Naive thymus-derived CD8-positive, alpha-beta T cell (primary cell): ENCODE measurements around the gene PPID. TPM values are rescaled to one million over a fixed set of nuclear protein-coding genes. Genes with fewer than 3 reads are reported as not detected.
"Not testable (repeated sequence)": the region's sequence is repeated elsewhere in the genome, so short reads cannot be mapped to it uniquely, and the experiment has no call there.

ENCODE experiments used
- ATAC-seq, 2 donors: fragments of 150-1000 bp; cut with Tn5 transposase in 1 of 2; sonication (Bioruptor Pico), chemical (Tn5 transposase) in 1 of 2; 1 replicate in 1 of 2; 2 replicates in 1 of 2; pipeline ENCODE4 v1.10.0; 2021; ENCODE audit warnings: mild to moderate bottlenecking in 2 of 2, moderate library complexity in 2 of 2
- POLR2A ChIA-PET: fragments of 350-600 bp; sonication (Branson Sonifier 250); formaldehyde crosslinking; loops from one replicate; lab custom pipeline; 2021; ENCODE audit warnings: antibody characterized with exemption; lab: Charles Lee
- DNase-seq, 10 donors: peaks; one replicate each; pipeline versions ENCODE4 v3.0.0 to v3.0.0-alpha.2; 2020 to 2022
- H3K27ac Mint-ChIP-seq, 10 donors: one replicate each; pipeline ENCODE4 v1.8.0; 2020 to 2022; ENCODE audit warnings: mild to moderate bottlenecking in 10 of 10, mixed read lengths in 10 of 10, moderate library complexity in 4 of 10, inconsistent platforms in 1 of 10
- H3K27me3 Mint-ChIP-seq, 5 donors: one replicate each; pipeline ENCODE4 v1.8.0; 2021 to 2022; ENCODE audit warnings: mixed read lengths in 5 of 5
- H3K36me3 Mint-ChIP-seq, 3 donors: one replicate each; pipeline ENCODE4 v1.8.0; 2020 to 2022; ENCODE audit warnings: mixed read lengths in 3 of 3, mild to moderate bottlenecking in 2 of 3, inconsistent platforms in 1 of 3
- H3K4me1 Mint-ChIP-seq, 4 donors: one replicate each; pipeline ENCODE4 v1.8.0; 2021 to 2022; ENCODE audit warnings: mixed read lengths in 4 of 4
- H3K4me3 Mint-ChIP-seq, 10 donors: one replicate each; pipeline ENCODE4 v1.8.0; 2020 to 2022; ENCODE audit warnings: mild to moderate bottlenecking in 10 of 10, mixed read lengths in 10 of 10, moderate library complexity in 6 of 10, inconsistent platforms in 1 of 10
- H3K9me3 Mint-ChIP-seq, 9 donors: one replicate each; pipeline ENCODE4 v1.8.0; 2020 to 2022; ENCODE audit warnings: mixed read lengths in 9 of 9, mild to moderate bottlenecking in 3 of 9, inconsistent platforms in 1 of 9, moderate library complexity in 1 of 9
- polyA plus RNA-seq, 3 donors: library from polyadenylated mRNA; unstranded; fragments of 300-500 nt; fragmentation: Illumina TruSeq; gene quantifications; one replicate each; pipeline ENCODE4 v1.2.3, GENCODE V29; 2021
- total RNA-seq, 8 experiments: library from RNA in 2 of 8; stranded (reverse) in 2 of 8; gene quantifications; one replicate each; pipeline ENCODE4 v1.2.3 and lab custom pipeline; 2021 to 2026

PPID gene
- total and polyA plus RNA-seq, 5 experiments from 2014 or later, result 24.9 to 54.2 (median 46.5) TPM

- Mint-ChIP-seq H3K4me1 (peaks cover 7 to 31% (median 22%) of the 10 kb centered on the region in 4 donors), H3K27me3 (no peaks in the 10 kb centered on the region), H3K4me3 (no peak overlapping the region), H3K9me3 (no peaks in the 10 kb centered on the region), H3K36me3 (peaks cover 0 to 12% (median 5%) of the 10 kb centered on the region in 3 donors), H3K27ac (peak overlapping the region in 1 of 10 donors; percentile 56)
- ATAC-seq, result no peak
- DNase-seq, result no peak
- POLR2A ChIA-PET, result no interaction called here
Observed at GRCh38 chr4:158676076-158676475, 47.1 kb downstream of the PPID start.

- no peaks in the 10 kb centered on the region for H3K27me3 Mint-ChIP-seq
- POLR2A ChIA-PET, result interaction anchor here (0.8 kb wide), 1 partner anchor 7 kb away, joined by 3 read pairs; no protein-coding TSS in a partner anchor
- peaks cover 11 to 39% (median 30%) of the 10 kb centered on the region in 4 donors for H3K4me1 Mint-ChIP-seq
- ATAC-seq, result no peak
- H3K9me3 Mint-ChIP-seq, result no peaks in the 10 kb centered on the region
- H3K27ac Mint-ChIP-seq, result peak overlapping the region in 1 of 10 donors; percentile 9
- H3K4me3 Mint-ChIP-seq, result peak overlapping the region in 4 of 10 donors; percentile 6 to 92 (median 23)
- no peak for DNase-seq
- H3K36me3 Mint-ChIP-seq, result peaks cover 0 to 3% (median 0%) of the 10 kb centered on the region in 3 donors
Observed at GRCh38 chr4:158673633-158674032, 49.6 kb downstream of the PPID start.

DNA sequence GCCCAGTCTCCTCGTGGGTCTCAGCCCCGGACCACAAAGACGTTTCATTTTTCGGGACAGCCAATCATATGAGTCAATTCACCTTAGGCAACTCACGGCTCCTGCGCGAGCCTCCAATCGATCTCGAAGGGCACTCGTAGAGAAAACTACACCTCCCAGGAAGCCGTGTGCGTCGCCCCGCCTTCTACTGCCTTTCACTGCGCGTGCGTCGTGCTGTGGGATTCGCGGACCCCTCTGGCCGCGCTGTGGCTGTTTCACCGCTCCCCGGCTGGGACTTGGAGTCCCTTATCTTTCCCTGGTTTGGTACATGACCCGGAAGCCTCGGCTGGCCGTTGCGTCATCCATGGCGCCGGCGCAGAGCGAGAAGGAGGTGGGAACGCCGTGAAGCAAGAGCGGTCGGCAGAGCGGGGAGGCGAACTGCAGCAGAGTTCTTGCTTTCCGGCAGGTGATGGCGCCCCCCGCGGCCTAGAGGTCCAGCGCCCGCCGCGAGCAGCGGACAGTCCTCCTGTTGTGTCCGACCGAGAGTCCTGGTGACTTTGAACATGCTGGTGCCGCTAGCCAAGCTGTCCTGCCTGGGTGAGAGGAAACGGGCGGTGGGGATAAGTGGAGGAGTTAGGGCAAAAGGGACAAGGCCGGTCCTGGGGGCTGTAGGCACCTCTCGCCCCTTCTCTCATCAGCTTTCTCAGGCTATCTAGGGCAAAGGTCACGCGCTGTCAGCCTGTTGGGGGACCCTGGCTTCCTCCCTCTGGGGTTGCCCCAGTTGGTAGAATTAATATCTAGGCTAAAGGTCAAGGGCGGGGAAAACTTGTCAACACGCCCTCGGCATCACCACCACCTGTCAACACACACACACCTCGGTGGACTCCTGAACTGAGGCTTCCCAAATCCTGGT is 51.0 kb downstream of the PPID start, which contains the start of gene ETFDH:
ETFDH (plus strand) TSS at position 382 of the 892 bp plus-strand sequence; CDS start at position 543, 161 bp downstream.
- POLR2A ChIA-PET, result no interaction called here
- Mint-ChIP-seq H3K27me3 (no peaks in the 10 kb centered on the region), H3K27ac (peak within 1 kb of the TSS; percentile 95 to 99 (median 98)), H3K9me3 (no peaks in the 10 kb centered on the region), H3K4me3 (peak within 1 kb of the TSS; percentile 90 to 99 (median 96)), H3K36me3 (peaks cover 0 to 3% (median 0%) of the 10 kb centered on the region in 3 donors), H3K4me1 (peaks cover 11 to 36% (median 30%) of the 10 kb centered on the region in 4 donors)
- peak; percentile 91 to 99 (median 99) for DNase-seq
- ATAC-seq, result peak; percentile 84 to 88

GRCh38 chr4:158671665-158671914 is 51.6 kb downstream of the PPID start, which contains the start of gene C4orf46:
TSS of gene C4orf46 (minus strand) at chr4:158671887. CDS start at chr4:158671801, 86 bp downstream.
- no peak for ATAC-seq
- Mint-ChIP-seq H3K27ac (peak within 1 kb of the TSS; percentile 95 to 99 (median 98)), H3K4me3 (peak within 1 kb of the TSS; percentile 90 to 99 (median 96)), H3K9me3 (no peaks in the 10 kb centered on the region), H3K4me1 (peaks cover 8 to 30% (median 26%) of the 10 kb centered on the region in 4 donors), H3K36me3 (peaks cover 0 to 3% (median 0%) of the 10 kb centered on the region in 3 donors), H3K27me3 (no peaks in the 10 kb centered on the region)
- DNase-seq, result no peak
- POLR2A ChIA-PET, result no interaction called here

DNA sequence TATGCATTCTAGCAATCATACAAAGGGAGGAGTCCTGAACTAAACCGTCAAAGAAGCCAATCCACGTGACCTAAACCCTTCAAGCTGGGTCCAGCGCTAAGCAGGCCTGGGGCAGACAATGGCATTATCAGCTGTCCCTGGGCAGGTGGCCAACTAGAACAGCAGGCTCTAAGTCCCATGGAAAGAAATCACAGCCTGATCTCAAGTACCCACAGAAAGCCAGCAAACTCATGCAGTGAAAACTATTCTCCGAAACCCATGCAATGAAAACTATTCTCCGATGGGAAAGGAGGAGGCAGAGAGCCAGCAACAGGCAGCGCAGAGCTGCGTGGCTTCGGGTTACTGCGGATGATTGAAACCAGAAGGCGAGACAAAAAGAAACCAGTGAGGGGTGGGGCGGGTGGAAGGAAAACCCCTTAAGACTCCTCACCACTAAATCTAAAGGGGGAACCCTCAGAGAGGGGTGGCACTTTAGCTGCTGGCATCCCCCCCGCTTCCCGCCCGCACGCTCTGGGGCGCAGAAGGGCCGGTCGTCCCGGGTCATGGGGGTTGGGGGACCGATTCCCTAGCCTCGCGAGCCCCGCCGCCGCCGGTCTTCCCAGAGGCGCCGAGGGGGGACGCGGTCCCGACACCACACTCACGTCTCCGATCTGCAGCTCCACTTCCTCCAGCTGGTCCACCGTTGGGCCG is 52.1 kb downstream of the PPID start:
- Mint-ChIP-seq H3K27ac (peak overlapping the region; percentile 81 to 99 (median 98)), H3K9me3 (no peaks in the 10 kb centered on the region)
- ATAC-seq, result peak; percentile 8 to 29

DNA sequence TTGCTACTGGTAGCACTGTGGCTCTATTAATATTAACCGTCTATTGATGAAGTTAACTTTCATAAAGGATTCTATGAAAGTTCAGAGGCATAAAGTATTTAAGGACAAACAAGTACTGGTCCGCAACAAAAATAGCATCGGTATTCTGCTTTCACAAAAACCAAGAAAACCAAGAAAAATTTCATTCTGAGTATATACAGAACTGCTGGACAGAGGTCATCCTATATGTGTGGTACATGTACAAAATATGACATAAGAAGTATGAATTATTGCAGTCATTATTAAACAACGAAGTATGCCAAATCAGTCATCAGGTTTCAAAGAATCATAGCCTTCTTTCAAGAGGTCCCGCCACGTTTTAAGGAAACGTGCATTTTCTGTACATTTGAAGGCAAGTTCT is 53.9 kb downstream of the PPID start:
- DNase-seq (no peak), ATAC-seq (no peak)
- Mint-ChIP-seq H3K36me3 (no peaks in the 10 kb centered on the region), H3K4me1 (peaks cover 5 to 25% (median 20%) of the 10 kb centered on the region in 4 donors), H3K27me3 (no peaks in the 10 kb centered on the region), H3K27ac (no peak overlapping the region), H3K9me3 (no peaks in the 10 kb centered on the region), H3K4me3 (peak overlapping the region in 1 of 10 donors; percentile 51)
- POLR2A ChIA-PET, result no interaction called here

More for the DNA sequence above, 52.1 kb downstream of the PPID start:
- Mint-ChIP-seq H3K27me3 (no peaks in the 10 kb centered on the region), H3K4me3 (peak overlapping the region; percentile 90 to 99 (median 96)), H3K36me3 (peaks cover 0 to 3% (median 0%) of the 10 kb centered on the region in 3 donors), H3K4me1 (peaks cover 8 to 29% (median 23%) of the 10 kb centered on the region in 4 donors)
- POLR2A ChIA-PET, result no interaction called here
- DNase-seq, result peak in 9 of 10 donors; percentile 28 to 71 (median 60)

GRCh38 chr4:158667651-158668198 is 55.5 kb downstream of the PPID start:
- Mint-ChIP-seq H3K27me3 (no peaks in the 10 kb centered on the region), H3K9me3 (no peaks in the 10 kb centered on the region), H3K36me3 (no peaks in the 10 kb centered on the region), H3K4me3 (no peak overlapping the region), H3K27ac (no peak overlapping the region), H3K4me1 (peaks cover 8 to 24% (median 16%) of the 10 kb centered on the region in 4 donors)
- DNase-seq (peak in 4 of 10 donors; percentile 22 to 38 (median 25)), ATAC-seq (no peak)
- POLR2A ChIA-PET, result no interaction called here

- H3K9me3 Mint-ChIP-seq, result no peaks in the 10 kb centered on the region
- no peak overlapping the region for H3K27ac Mint-ChIP-seq
- H3K4me3 Mint-ChIP-seq, result no peak overlapping the region
- POLR2A ChIA-PET, result interaction anchor here (0.6 kb wide), 1 partner anchor 7 kb away, joined by 3 read pairs; no protein-coding TSS in a partner anchor
- no peaks in the 10 kb centered on the region for H3K27me3 Mint-ChIP-seq
- no peaks in the 10 kb centered on the region for H3K36me3 Mint-ChIP-seq
- ATAC-seq (no peak), DNase-seq (no peak)
- peaks cover 8 to 17% (median 10%) of the 10 kb centered on the region in 4 donors for H3K4me1 Mint-ChIP-seq
Observed at GRCh38 chr4:158666892-158667291, 56.3 kb downstream of the PPID start.

DNA sequence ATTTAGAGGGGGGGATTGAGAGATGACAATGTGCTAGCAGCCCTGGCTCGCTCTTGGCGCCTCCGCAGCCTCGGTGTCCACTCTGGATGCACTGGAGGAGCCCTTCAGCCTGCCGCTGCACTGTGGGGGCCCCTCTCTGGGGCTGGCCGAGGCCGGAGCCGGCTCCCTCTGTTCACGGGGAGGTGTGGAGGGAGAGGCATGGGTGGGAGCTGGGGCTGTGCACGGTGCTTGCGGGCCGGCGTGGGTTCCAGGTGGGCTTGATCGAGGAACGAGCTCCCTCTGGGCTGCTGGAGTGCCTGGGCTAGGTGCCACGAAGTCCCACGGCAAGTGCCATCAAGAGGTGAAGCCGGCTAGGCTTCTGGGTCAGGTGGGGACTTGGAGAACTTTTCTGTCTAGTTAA is 58.4 kb downstream of the PPID start:
- Mint-ChIP-seq H3K9me3 (no peaks in the 10 kb centered on the region), H3K4me3 (no peak overlapping the region), H3K4me1 (peaks cover 0 to 4% (median 2%) of the 10 kb centered on the region in 4 donors), H3K36me3 (no peaks in the 10 kb centered on the region), H3K27me3 (peaks cover 0 to 7% (median 2%) of the 10 kb centered on the region in 5 donors), H3K27ac (no peak overlapping the region)
- ATAC-seq, result no peak
- POLR2A ChIA-PET, result no interaction called here
- DNase-seq, result no peak

GRCh38 chr4:158663707-158664625 is 59.2 kb downstream of the PPID start:
- H3K4me3 Mint-ChIP-seq, DNase-seq, H3K4me1 Mint-ChIP-seq, H3K27me3 Mint-ChIP-seq, H3K36me3 Mint-ChIP-seq, ATAC-seq, POLR2A ChIA-PET, H3K9me3 Mint-ChIP-seq, H3K27ac Mint-ChIP-seq: not testable (repeated sequence)

GRCh38 chr4:158663255-158663654 is 59.9 kb downstream of the PPID start:
- H3K9me3 Mint-ChIP-seq, H3K36me3 Mint-ChIP-seq, H3K4me3 Mint-ChIP-seq, H3K4me1 Mint-ChIP-seq, POLR2A ChIA-PET, ATAC-seq, DNase-seq: not testable (repeated sequence)
- H3K27me3 Mint-ChIP-seq, result peaks cover 0 to 13% (median 10%) of the 10 kb centered on the region in 5 donors
- H3K27ac Mint-ChIP-seq, result peak overlapping the region in 1 of 10 donors; percentile 44
